Measurements from ENCODE around the gene ANKRD62.
"Not testable (repeated sequence)": the region's sequence is repeated elsewhere in the genome, so short reads cannot be mapped to it uniquely, and the experiment has no call there.

DNA sequence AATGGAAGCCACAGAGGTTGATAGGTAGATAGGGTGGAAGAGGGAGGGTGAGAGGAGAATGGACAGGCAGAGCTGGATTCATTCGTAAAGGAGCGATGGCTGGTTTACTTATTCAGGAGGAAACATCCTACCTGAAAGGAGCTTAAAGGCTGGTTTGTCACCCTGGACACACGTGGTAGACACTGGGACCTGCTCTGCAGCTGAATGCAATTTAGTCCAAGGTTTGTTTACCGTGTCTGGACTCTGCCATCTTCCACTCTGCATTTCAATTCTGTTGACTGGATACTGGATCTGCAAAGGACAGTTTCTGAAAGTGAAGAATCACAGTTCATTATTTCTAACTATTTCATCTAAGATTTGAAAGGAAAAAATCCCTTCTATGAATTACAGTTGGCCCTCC is 15.6 kb upstream of the ANKRD62 start:
- not testable (repeated sequence) for TF ChIP-seq POLR2AphosphoS5 (IDR thresholded peaks at IDR 0.05)
- TF ChIP-seq, protein P1, sequence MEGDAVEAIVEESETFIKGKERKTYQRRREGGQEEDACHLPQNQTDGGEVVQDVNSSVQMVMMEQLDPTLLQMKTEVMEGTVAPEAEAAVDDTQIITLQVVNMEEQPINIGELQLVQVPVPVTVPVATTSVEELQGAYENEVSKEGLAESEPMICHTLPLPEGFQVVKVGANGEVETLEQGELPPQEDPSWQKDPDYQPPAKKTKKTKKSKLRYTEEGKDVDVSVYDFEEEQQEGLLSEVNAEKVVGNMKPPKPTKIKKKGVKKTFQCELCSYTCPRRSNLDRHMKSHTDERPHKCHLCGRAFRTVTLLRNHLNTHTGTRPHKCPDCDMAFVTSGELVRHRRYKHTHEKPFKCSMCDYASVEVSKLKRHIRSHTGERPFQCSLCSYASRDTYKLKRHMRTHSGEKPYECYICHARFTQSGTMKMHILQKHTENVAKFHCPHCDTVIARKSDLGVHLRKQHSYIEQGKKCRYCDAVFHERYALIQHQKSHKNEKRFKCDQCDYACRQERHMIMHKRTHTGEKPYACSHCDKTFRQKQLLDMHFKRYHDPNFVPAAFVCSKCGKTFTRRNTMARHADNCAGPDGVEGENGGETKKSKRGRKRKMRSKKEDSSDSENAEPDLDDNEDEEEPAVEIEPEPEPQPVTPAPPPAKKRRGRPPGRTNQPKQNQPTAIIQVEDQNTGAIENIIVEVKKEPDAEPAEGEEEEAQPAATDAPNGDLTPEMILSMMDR (IDR thresholded peaks at IDR 0.05) = not testable (repeated sequence)

Data from suprapubic skin (tissue), 3 donors.